Mesenchymal stem cell (in vitro differentiated cells and primary cell): ENCODE data around the gene KCNC3.
A peak's percentile ranks its signal among the peaks of the same experiment; 100 is the strongest.

Experiments used
- DNase-seq: peaks from one replicate; pipeline ENCODE4 v3.0.0-alpha.2; 2013
- H2AFZ ChIP-seq: one replicate; pipeline ENCODE4 v1.6.1; 2013; ENCODE audit warnings: low read depth, mild to moderate bottlenecking, control low read depth, inconsistent platforms, low read length, moderate library complexity
- H2AK5ac ChIP-seq: 2 replicates; pipeline ENCODE4 v1.6.1; 2013; ENCODE audit warnings: low read length, moderate library complexity, mild to moderate bottlenecking, inconsistent platforms; ENCODE audit not compliant: severe bottlenecking
- H2BK120ac ChIP-seq: one replicate; pipeline ENCODE4 v1.6.1; 2013; ENCODE audit warnings: low read depth, mild to moderate bottlenecking, inconsistent platforms, low read length, moderate library complexity
- H2BK12ac ChIP-seq, 2 experiments: one replicate each; pipeline ENCODE4 v1.6.1; 2013; ENCODE audit warnings: inconsistent platforms in 2 of 2, low read length in 2 of 2, mild to moderate bottlenecking in 2 of 2, moderate library complexity in 2 of 2, control low read depth in 1 of 2
- H2BK15ac ChIP-seq: one replicate; pipeline ENCODE4 v1.6.1; 2013; ENCODE audit warnings: mild to moderate bottlenecking, low read depth, inconsistent platforms; ENCODE audit not compliant: poor library complexity, severe bottlenecking
- H2BK5ac ChIP-seq: 2 replicates; pipeline ENCODE4 v1.6.1; 2013; ENCODE audit warnings: low read depth, mild to moderate bottlenecking, low read length, control low read depth, inconsistent platforms; ENCODE audit not compliant: poor library complexity, severe bottlenecking
- H3K14ac ChIP-seq, 2 experiments: one replicate each; pipeline ENCODE4 v1.6.1; 2013; ENCODE audit warnings: inconsistent platforms in 2 of 2, low read length in 2 of 2, control low read depth in 1 of 2, mild to moderate bottlenecking in 1 of 2, moderate library complexity in 1 of 2
- H3K18ac ChIP-seq, 2 experiments: one replicate each; pipeline ENCODE4 v1.6.1; 2013; ENCODE audit warnings: inconsistent platforms in 2 of 2, low read length in 2 of 2, control low read depth in 1 of 2, low read depth in 1 of 2, mild to moderate bottlenecking in 1 of 2
- H3K23ac ChIP-seq, 2 experiments: one replicate each; pipeline ENCODE4 v1.6.1; 2013; ENCODE audit warnings: inconsistent platforms in 2 of 2, low read length in 2 of 2, mild to moderate bottlenecking in 2 of 2, moderate library complexity in 2 of 2, control low read depth in 1 of 2
- H3K27ac ChIP-seq: 2 replicates; pipeline ENCODE4 v1.5.1; 2013; ENCODE audit warnings: mild to moderate bottlenecking, moderate library complexity, low read length, control low read depth, inconsistent platforms; ENCODE audit not compliant: poor library complexity, severe bottlenecking
- H3K27me3 ChIP-seq, 2 experiments: 2 replicates each; pipeline versions ENCODE4 v1.6.1 to v1.7.0; 2013; ENCODE audit warnings: low read length in 2 of 2, mild to moderate bottlenecking in 2 of 2, moderate library complexity in 2 of 2, control low read depth in 1 of 2, inconsistent platforms in 1 of 2; ENCODE audit not compliant: control insufficient read depth in 1 of 2, insufficient read depth in 1 of 2
- H3K36me3 ChIP-seq, 2 experiments: 2 replicates each; pipeline versions ENCODE4 v1.6.1 to v1.7.0; 2013; ENCODE audit warnings: low read length in 2 of 2, control low read depth in 1 of 2, inconsistent platforms in 1 of 2, low read depth in 1 of 2, mild to moderate bottlenecking in 1 of 2; ENCODE audit not compliant: insufficient read depth in 2 of 2, control insufficient read depth in 1 of 2
- H3K4ac ChIP-seq, 2 experiments: one replicate each; pipeline ENCODE4 v1.6.1; 2013; ENCODE audit warnings: inconsistent platforms in 2 of 2, low read length in 2 of 2, mild to moderate bottlenecking in 2 of 2, moderate library complexity in 2 of 2, control low read depth in 1 of 2, low read depth in 1 of 2
- H3K4me1 ChIP-seq: 2 replicates; pipeline ENCODE4 v1.6.1; 2013; ENCODE audit warnings: low read depth, low read length, control low read depth; ENCODE audit not compliant: control insufficient read depth, insufficient read depth
- H3K4me2 ChIP-seq: 2 replicates; pipeline ENCODE4 v1.6.1; 2013; ENCODE audit warnings: low read length, mild to moderate bottlenecking, inconsistent platforms; ENCODE audit not compliant: poor library complexity, severe bottlenecking
- H3K4me3 ChIP-seq, 2 experiments: 2 replicates each; pipeline versions ENCODE4 v1.5.1 to v1.7.0; 2013; ENCODE audit warnings: low read length in 2 of 2, mild to moderate bottlenecking in 2 of 2, control low read depth in 1 of 2, low read depth in 1 of 2; ENCODE audit not compliant: insufficient read depth in 1 of 2
- H3K79me1 ChIP-seq: replicated peaks from 2 replicates; pipeline ENCODE4 v1.6.1; 2013; ENCODE audit warnings: mild to moderate bottlenecking, control low read depth, low read length, inconsistent platforms; ENCODE audit not compliant: poor library complexity, severe bottlenecking
- H3K9ac ChIP-seq: 2 replicates; pipeline ENCODE4 v1.7.0; 2013; ENCODE audit warnings: mild to moderate bottlenecking, low read length, moderate library complexity
- H3K9me3 ChIP-seq: 2 replicates; pipeline ENCODE4 v1.7.0; 2013; ENCODE audit warnings: mild to moderate bottlenecking, low read length; ENCODE audit not compliant: control insufficient read depth
- H4K8ac ChIP-seq: one replicate; pipeline ENCODE4 v1.6.1; 2013; ENCODE audit warnings: inconsistent platforms, mild to moderate bottlenecking, low read length, moderate library complexity
- H4K91ac ChIP-seq: one replicate; pipeline ENCODE4 v1.6.1; 2013; ENCODE audit warnings: mild to moderate bottlenecking, low read length, inconsistent platforms
- WGBS: methylation state at CpG from one replicate; pipeline ENCODE4 v1.1.7; 2013; ENCODE audit warnings: mixed read lengths; 5-methylcytosine and 5-hydroxymethylcytosine counted together

The KCNC3 gene

GRCh38 chr19:50313812-50314536 is 15.2 kb downstream of the KCNC3 start:
- no peak for DNase-seq
- Histone ChIP-seq H3K36me3 (no peaks in the 10 kb centered on the region), H3K9me3 (no peaks in the 10 kb centered on the region), H2BK120ac (no peak overlapping the region), H3K14ac (no peak overlapping the region), H3K18ac (no peak overlapping the region), H3K4me1 (peaks cover 2% of the 10 kb centered on the region), H4K8ac (no peak overlapping the region), H2BK15ac (no peak overlapping the region), H2BK12ac (no peak overlapping the region), H3K79me1 (no peaks in the 10 kb centered on the region), H3K4me3 (no peak overlapping the region), H2AFZ (no peak overlapping the region), H3K9ac (no peak overlapping the region), H3K27me3 (peaks cover 42 to 58% of the 10 kb centered on the region in 2 experiments), H2BK5ac (no peak overlapping the region), H2AK5ac (no peak overlapping the region), H3K23ac (no peak overlapping the region), H4K91ac (no peak overlapping the region), H3K27ac (no peak overlapping the region), H3K4ac (no peak overlapping the region), H3K4me2 (no peak overlapping the region)
- WGBS = 5% methylated on average over 12 of the region's 20 CpGs

GRCh38 chr19:50312967-50313811 is 16.0 kb downstream of the KCNC3 start:
- Histone ChIP-seq H3K23ac (no peak overlapping the region), H3K18ac (no peak overlapping the region), H3K27me3 (peaks cover 42 to 58% of the 10 kb centered on the region in 2 experiments), H3K36me3 (no peaks in the 10 kb centered on the region), H3K14ac (no peak overlapping the region), H3K9me3 (peaks cover 6% of the 10 kb centered on the region), H3K4ac (no peak overlapping the region), H3K79me1 (no peaks in the 10 kb centered on the region), H3K4me1 (peaks cover 2% of the 10 kb centered on the region), H2BK120ac (peak overlapping the region; percentile 19), H2BK12ac (no peak overlapping the region), H3K4me3 (no peak overlapping the region), H2AK5ac (no peak overlapping the region), H2AFZ (no peak overlapping the region), H3K9ac (no peak overlapping the region), H4K91ac (no peak overlapping the region), H4K8ac (no peak overlapping the region), H3K27ac (no peak overlapping the region), H2BK5ac (no peak overlapping the region), H3K4me2 (no peak overlapping the region), H2BK15ac (no peak overlapping the region)
- no peak for DNase-seq
- 15% methylated on average over 27 of the region's 27 CpGs for WGBS

GRCh38 chr19:50311723-50312635 is 17.2 kb downstream of the KCNC3 start:
- Histone ChIP-seq H3K9ac (no peak overlapping the region), H2BK5ac (no peak overlapping the region), H3K36me3 (no peaks in the 10 kb centered on the region), H3K4ac (no peak overlapping the region), H3K9me3 (peaks cover 18% of the 10 kb centered on the region), H3K14ac (no peak overlapping the region), H2BK120ac (no peak overlapping the region), H3K27me3 (peaks cover 42 to 62% of the 10 kb centered on the region in 2 experiments), H3K27ac (no peak overlapping the region), H3K79me1 (no peaks in the 10 kb centered on the region), H3K18ac (no peak overlapping the region), H3K23ac (no peak overlapping the region), H4K91ac (no peak overlapping the region), H2AK5ac (no peak overlapping the region), H2AFZ (no peak overlapping the region), H4K8ac (no peak overlapping the region), H3K4me2 (no peak overlapping the region), H3K4me1 (peaks cover 2% of the 10 kb centered on the region), H2BK12ac (no peak overlapping the region), H3K4me3 (no peak overlapping the region), H2BK15ac (no peak overlapping the region)
- WGBS = 9% methylated on average over 19 of the region's 42 CpGs
- DNase-seq = no peak
